PC-3 (cell line): ENCODE results near the gene SEC31B. TPM values are rescaled to one million over a fixed set of nuclear protein-coding genes. Genes with fewer than 3 reads are reported as not detected.

ENCODE experiments used
- ATAC-seq: fragments of 200-7000 bp; cut with Tn5 transposase; 2 replicates; pipeline ENCODE4 v1.9.1; 2020; ENCODE audit warnings: mild to moderate bottlenecking, moderate library complexity
- BruUV-seq: library from RNA; stranded (reverse); fragments of 400-500 nt; replicated peaks from 2 replicates; lab custom pipeline; 2021; lab: Mats Ljungman, UMichigan
- CTCF ChIA-PET: fragments of 300-600 bp; sonication (Branson Sonifier 250); formaldehyde crosslinking; loops from one replicate; lab custom pipeline; 2022; ENCODE audit warnings: antibody characterized with exemption; lab: Charles Lee
- POLR2A ChIA-PET: fragments of 300-600 bp; sonication (Branson Sonifier 250); formaldehyde crosslinking; loops from one replicate; lab custom pipeline; 2022; ENCODE audit warnings: antibody characterized with exemption; ENCODE audit not compliant: unreplicated experiment; lab: Charles Lee
- DNase-seq: peaks from one replicate; pipeline ENCODE4 v3.0.0-alpha.2; 2015
- H2AFZ ChIP-seq: fragments of 300-600 bp; sonication (generic); 2 replicates; pipeline ENCODE4 v1.6.0; 2016; ENCODE audit warnings: antibody characterized with exemption, low read length
- H3F3A ChIP-seq: fragments of 300-600 bp; sonication (generic); one replicate; pipeline ENCODE4 v1.6.0; 2017; ENCODE audit warnings: antibody characterized with exemption, low read length, control low read depth, mild to moderate bottlenecking; ENCODE audit not compliant: unreplicated experiment
- H3K27ac ChIP-seq: fragments of 300-600 bp; sonication (generic); 2 replicates; pipeline ENCODE4 v1.5.1; 2016; ENCODE audit warnings: mild to moderate bottlenecking, low read length
- H3K27me3 ChIP-seq: fragments of 300-600 bp; sonication (generic); 2 replicates; pipeline ENCODE4 v1.6.1; 2016; ENCODE audit warnings: low read length, mixed read lengths
- H3K36me3 ChIP-seq: fragments of 300-600 bp; sonication (generic); 2 replicates; pipeline ENCODE4 v1.6.1; 2016; ENCODE audit warnings: low read depth, mixed run types, low read length, mixed read lengths
- H3K4me1 ChIP-seq: fragments of 300-600 bp; sonication (generic); 2 replicates; pipeline ENCODE4 v1.5.1; 2016; ENCODE audit warnings: low read length; ENCODE audit not compliant: insufficient read depth
- H3K4me2 ChIP-seq: fragments of 300-600 bp; sonication (generic); 2 replicates; pipeline ENCODE4 v1.6.0; 2016; ENCODE audit warnings: low read length
- H3K4me3 ChIP-seq: fragments of 300-600 bp; sonication (generic); 2 replicates; pipeline ENCODE4 v1.5.1; 2016; ENCODE audit warnings: mild to moderate bottlenecking, low read length, mixed read lengths
- H3K79me2 ChIP-seq: fragments of 300-600 bp; sonication (generic); 2 replicates; pipeline ENCODE4 v1.6.1; 2017; ENCODE audit warnings: low read length, mixed read lengths
- H3K9ac ChIP-seq: fragments of 300-600 bp; sonication (generic); 2 replicates; pipeline ENCODE4 v1.6.0; 2016; ENCODE audit warnings: mild to moderate bottlenecking, low read length
- H3K9me2 ChIP-seq: fragments of 300-600 bp; sonication (generic); replicated peaks from 2 replicates; pipeline ENCODE4 v1.6.1; 2016; ENCODE audit warnings: mixed run types, low read length, mixed read lengths
- H3K9me3 ChIP-seq: fragments of 300-600 bp; sonication (generic); 2 replicates; pipeline ENCODE4 v1.6.1; 2016; ENCODE audit warnings: low read length, mixed read lengths
- H4K20me1 ChIP-seq: fragments of 300-600 bp; sonication (generic); 2 replicates; pipeline ENCODE4 v1.6.1; 2016; ENCODE audit warnings: low read length, mixed read lengths
- EZH2 ChIP-seq: fragments of 300-600 bp; sonication (generic); IDR thresholded peaks from one replicate; pipeline ENCODE4 v1.6.1; 2017; ENCODE audit warnings: antibody characterized with exemption, mild to moderate bottlenecking, low read length; ENCODE audit not compliant: unreplicated experiment
- EZH2phosphoT487 ChIP-seq: fragments of 300-600 bp; sonication (generic); IDR thresholded peaks from 2 replicates; pipeline ENCODE4 v1.6.1; 2018; ENCODE audit warnings: mild to moderate bottlenecking, antibody characterized with exemption, low read length, borderline replicate concordance
- intact Hi-C: fragments of 100-400 bp; cut with micrococcal nuclease; formaldehyde crosslinking; loops from 2 replicates; pipeline ENCODE4 v1.9.0; 2023
- total RNA-seq: library from RNA; depleted of rRNA; stranded (reverse); fragments of >200 nt; gene quantifications from 2 replicates; pipeline ENCODE4 v1.2.3, GENCODE V29; 2014; rRNA removed
- TF ChIP-seq, protein P1 (sequence below): fragments of 300-600 bp; sonication (generic); conservative IDR thresholded peaks from 2 replicates; pipeline ENCODE4 v1.5.1; 2017; ENCODE audit warnings: antibody characterized with exemption, low read depth, mild to moderate bottlenecking, low read length

Gene SEC31B
- total RNA-seq, 1 experiment from 2014 or later = 1.6 TPM

DNA sequence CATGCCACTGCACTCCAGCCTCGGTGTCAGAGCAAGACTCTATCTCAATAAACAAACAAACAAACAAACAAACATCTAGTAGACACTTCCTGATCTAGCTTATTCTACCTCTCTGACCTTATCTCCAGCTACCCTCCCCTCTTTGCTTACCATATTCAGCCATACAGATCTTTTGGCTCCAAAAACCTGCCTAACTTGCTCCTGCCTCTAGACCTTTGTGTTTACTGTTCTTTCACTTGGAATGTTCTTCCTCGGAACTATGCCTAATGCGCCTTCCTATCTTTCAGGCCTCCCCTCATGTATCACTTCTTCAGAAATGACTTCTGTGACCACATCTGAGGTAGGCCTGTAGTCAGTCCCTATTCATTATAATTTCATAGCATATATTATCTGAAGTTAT, 77.1 kb downstream of the SEC31B start:
- Histone ChIP-seq H3K9me3 (no peaks in the 10 kb centered on the region), H3K36me3 (no peaks in the 10 kb centered on the region), H4K20me1 (no peaks in the 10 kb centered on the region), H3F3A (no peaks in the 10 kb centered on the region), H3K27ac (no peak overlapping the region), H2AFZ (no peak overlapping the region), H3K79me2 (no peaks in the 10 kb centered on the region), H3K9ac (no peak overlapping the region), H3K27me3 (no peaks in the 10 kb centered on the region), H3K9me2 (no peaks in the 10 kb centered on the region), H3K4me3 (no peak overlapping the region), H3K4me2 (no peak overlapping the region), H3K4me1 (no peaks in the 10 kb centered on the region)
- POLR2A ChIA-PET = no interaction called here
- TF ChIP-seq EZH2phosphoT487 = no peak
- TF ChIP-seq, protein P1, sequence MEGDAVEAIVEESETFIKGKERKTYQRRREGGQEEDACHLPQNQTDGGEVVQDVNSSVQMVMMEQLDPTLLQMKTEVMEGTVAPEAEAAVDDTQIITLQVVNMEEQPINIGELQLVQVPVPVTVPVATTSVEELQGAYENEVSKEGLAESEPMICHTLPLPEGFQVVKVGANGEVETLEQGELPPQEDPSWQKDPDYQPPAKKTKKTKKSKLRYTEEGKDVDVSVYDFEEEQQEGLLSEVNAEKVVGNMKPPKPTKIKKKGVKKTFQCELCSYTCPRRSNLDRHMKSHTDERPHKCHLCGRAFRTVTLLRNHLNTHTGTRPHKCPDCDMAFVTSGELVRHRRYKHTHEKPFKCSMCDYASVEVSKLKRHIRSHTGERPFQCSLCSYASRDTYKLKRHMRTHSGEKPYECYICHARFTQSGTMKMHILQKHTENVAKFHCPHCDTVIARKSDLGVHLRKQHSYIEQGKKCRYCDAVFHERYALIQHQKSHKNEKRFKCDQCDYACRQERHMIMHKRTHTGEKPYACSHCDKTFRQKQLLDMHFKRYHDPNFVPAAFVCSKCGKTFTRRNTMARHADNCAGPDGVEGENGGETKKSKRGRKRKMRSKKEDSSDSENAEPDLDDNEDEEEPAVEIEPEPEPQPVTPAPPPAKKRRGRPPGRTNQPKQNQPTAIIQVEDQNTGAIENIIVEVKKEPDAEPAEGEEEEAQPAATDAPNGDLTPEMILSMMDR = no peak
- no peak for TF ChIP-seq EZH2
- DNase-seq (peak; percentile 24), ATAC-seq (no peak)
- intact Hi-C loops = no loop called here
- BruUV-seq = no TSS peak
- CTCF ChIA-PET = no interaction called here

DNA sequence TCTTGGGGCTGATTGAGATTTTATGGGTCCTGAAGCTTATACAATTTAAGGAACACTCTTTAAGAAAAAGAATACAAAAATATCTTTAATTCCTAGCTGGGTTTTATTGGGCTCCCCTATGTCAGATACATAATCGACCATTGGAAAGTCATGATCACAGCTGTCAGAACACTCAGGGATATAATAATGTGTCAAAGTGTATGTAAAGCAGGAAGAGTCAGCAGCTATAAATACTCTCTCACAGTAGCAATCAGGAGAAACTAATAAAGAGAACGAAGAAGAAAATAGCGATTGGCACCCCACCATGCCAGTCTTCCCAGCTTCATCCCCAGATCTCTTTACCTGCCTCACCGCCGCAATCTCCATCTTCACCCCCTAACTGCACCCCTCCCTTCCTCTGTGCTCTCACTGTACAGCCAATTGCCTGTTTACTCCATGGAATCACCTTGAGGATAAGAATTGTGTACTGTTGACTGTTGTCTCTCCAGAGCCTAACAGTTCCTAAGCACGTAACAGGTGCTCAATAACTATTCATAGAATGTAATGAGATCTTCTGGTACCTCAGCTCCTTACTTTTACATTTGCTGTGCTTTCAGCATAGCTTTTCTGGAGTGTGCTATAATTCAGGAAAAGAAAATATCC, 80.9 kb downstream of the SEC31B start:
- H3K9ac ChIP-seq = no peak overlapping the region
- no peak overlapping the region for H3K4me3 ChIP-seq
- H2AFZ ChIP-seq = no peak overlapping the region
- H3K4me2 ChIP-seq = no peak overlapping the region
- no peaks in the 10 kb centered on the region for H3K9me2 ChIP-seq
- no TSS peak for BruUV-seq
- H4K20me1 ChIP-seq = no peaks in the 10 kb centered on the region
- H3F3A ChIP-seq = no peaks in the 10 kb centered on the region
- H3K9me3 ChIP-seq = no peaks in the 10 kb centered on the region
- H3K27ac ChIP-seq = no peak overlapping the region
- no peaks in the 10 kb centered on the region for H3K27me3 ChIP-seq
- no peaks in the 10 kb centered on the region for H3K79me2 ChIP-seq
- ATAC-seq (no peak), DNase-seq (no peak)
- no peaks in the 10 kb centered on the region for H3K4me1 ChIP-seq
- TF ChIP-seq EZH2 = no peak
- TF ChIP-seq, protein P1 = no peak
- TF ChIP-seq EZH2phosphoT487 = no peak
- ChIA-PET CTCF (no interaction called here), POLR2A (interaction anchor here (0.6 kb wide), 1 partner anchor 65 kb away, joined by 4 read pairs; no protein-coding TSS in a partner anchor)
- intact Hi-C loops = no loop called here
- no peaks in the 10 kb centered on the region; the same call in 1 of the 2 replicates for H3K36me3 ChIP-seq

Other genes starting within 250 kb of the SEC31B start
- 33.7 and 46.4 TPM in 2 replicates for gene BLOC1S2, start 233.2 kb downstream of the SEC31B start, total RNA-seq
- gene PKD2L1, start 189.6 kb downstream of the SEC31B start, total RNA-seq = not detected in 2 replicates
- gene SCD, start 172.6 kb downstream of the SEC31B start, total RNA-seq = 116 and 121 TPM in 2 replicates
- 0.29 TPM in 1 of 2 replicates, not detected in the other for gene WNT8B, start 56.9 kb downstream of the SEC31B start, total RNA-seq
- gene NDUFB8, start 10.0 kb upstream of the SEC31B start, total RNA-seq = 365 and 399 TPM in 2 replicates
- gene HIF1AN, start 16.1 kb upstream of the SEC31B start, total RNA-seq = 4.5 TPM in 2 replicates
- not detected in 2 replicates for gene PAX2, start 225.7 kb upstream of the SEC31B start, total RNA-seq